HFFc6 (cell line): ENCODE data around the gene POR. TPM values are rescaled to one million over a fixed set of nuclear protein-coding genes. Genes with fewer than 3 reads are reported as not detected.
"Not testable (repeated sequence)": the region's sequence is repeated elsewhere in the genome, so short reads cannot be mapped to it uniquely, and the experiment has no call there.

ENCODE experiments used
- DNase-seq: peaks from one replicate; pipeline ENCODE4 v3.0.0-alpha.2; 2018
- H3K27ac Mint-ChIP-seq: 2 replicates; pipeline ENCODE4 v1.8.0; 2020; ENCODE audit warnings: mild to moderate bottlenecking, mixed read lengths
- H3K27me3 Mint-ChIP-seq: 2 replicates; pipeline ENCODE4 v1.8.0; 2021; ENCODE audit warnings: mild to moderate bottlenecking, moderate library complexity, mixed read lengths; ENCODE audit not compliant: insufficient read depth
- H3K36me3 Mint-ChIP-seq: 2 replicates; pipeline ENCODE4 v1.8.0; 2021; ENCODE audit warnings: low read depth, mixed read lengths
- H3K4me1 Mint-ChIP-seq: 2 replicates; pipeline ENCODE4 v1.8.0; 2020; ENCODE audit warnings: low read depth, mixed read lengths
- H3K4me3 Mint-ChIP-seq: 2 replicates; pipeline ENCODE4 v1.8.0; 2020; ENCODE audit warnings: mild to moderate bottlenecking, moderate library complexity, mixed read lengths
- H3K9me3 Mint-ChIP-seq: 2 replicates; pipeline ENCODE4 v1.8.0; 2020; ENCODE audit warnings: mild to moderate bottlenecking, mixed read lengths
- total RNA-seq, 6 experiments: library from RNA; stranded (reverse); fragmentation: NEBNext Ultra II Directional; extraction: Animal tissue kit (Norgen Biotek cat#: 25700); gene quantifications; 2 replicates in 1 of 6; 3 replicates in 5 of 6; pipeline ENCODE4 v1.2.3, GENCODE V29; 2021
- TF ChIP-seq, protein P1 (sequence below): fragments of 200-600 bp; sonication (generic); IDR thresholded peaks from 2 replicates; pipeline ENCODE4 v1.5.0; 2021; ENCODE audit warnings: antibody characterized with exemption, mild to moderate bottlenecking

POR gene
- total RNA-seq, 6 experiments from 2014 or later: 48.2 to 69.3 (median 49.4) TPM

DNA sequence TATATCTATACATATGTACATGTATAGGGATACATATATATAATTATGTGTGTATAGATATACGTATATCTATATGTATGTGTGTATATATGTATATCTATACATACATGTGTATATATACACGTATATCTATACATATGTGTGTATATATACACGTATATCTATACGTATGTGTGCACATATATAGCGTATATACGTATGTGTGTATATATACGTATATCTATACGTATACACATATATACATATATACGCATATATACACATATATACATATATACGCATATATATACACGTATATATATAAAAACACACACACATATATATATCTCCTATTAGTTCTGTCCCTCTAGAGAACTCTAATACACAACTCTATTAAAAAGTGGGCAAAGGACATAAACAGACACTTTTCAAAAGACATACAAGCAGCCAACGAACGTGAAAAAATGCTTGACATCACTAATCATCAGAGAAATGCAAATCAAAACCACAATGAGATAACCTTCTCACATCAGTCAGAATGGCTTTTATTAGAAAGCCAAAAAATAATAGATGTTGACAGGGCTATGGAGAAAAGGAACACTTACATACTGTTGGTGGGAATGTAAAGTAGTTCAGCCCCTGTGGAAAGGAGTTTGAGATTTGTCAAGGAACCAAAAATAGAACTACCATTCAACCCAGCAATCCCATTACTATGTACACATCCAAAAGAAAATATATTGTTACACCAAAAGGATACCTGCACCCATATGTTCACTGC is 101.4 kb downstream of the POR start:
- no peak for DNase-seq
- no peak overlapping the region for H3K4me3 Mint-ChIP-seq
- H3K36me3 Mint-ChIP-seq: peaks cover 2% of the 10 kb centered on the region

DNA sequence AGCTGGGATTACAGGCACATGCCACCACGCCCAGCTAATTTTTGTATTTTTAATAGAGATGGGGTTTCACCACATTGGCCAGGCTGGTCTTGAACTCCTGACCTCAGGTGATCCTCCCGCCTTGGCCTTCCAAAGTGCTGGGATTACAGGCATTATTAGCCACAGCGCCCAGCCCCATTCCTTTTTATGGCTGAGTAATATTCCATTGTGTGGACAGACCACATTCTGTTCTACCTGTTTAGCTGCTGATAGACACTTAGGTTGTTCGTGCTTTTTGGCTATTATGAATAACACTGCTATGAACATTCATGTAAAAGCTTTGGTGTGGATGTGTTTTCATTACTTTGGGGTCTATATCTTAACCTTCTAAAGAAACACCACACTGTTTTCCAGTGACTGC is 103.6 kb downstream of the POR start:
- H3K4me1 Mint-ChIP-seq, H3K27me3 Mint-ChIP-seq, H3K36me3 Mint-ChIP-seq, H3K27ac Mint-ChIP-seq, H3K9me3 Mint-ChIP-seq, H3K4me3 Mint-ChIP-seq, DNase-seq: not testable (repeated sequence)

More for the DNA sequence above, 101.4 kb downstream of the POR start:
- H3K9me3 Mint-ChIP-seq: no peaks in the 10 kb centered on the region
- TF ChIP-seq, protein P1, sequence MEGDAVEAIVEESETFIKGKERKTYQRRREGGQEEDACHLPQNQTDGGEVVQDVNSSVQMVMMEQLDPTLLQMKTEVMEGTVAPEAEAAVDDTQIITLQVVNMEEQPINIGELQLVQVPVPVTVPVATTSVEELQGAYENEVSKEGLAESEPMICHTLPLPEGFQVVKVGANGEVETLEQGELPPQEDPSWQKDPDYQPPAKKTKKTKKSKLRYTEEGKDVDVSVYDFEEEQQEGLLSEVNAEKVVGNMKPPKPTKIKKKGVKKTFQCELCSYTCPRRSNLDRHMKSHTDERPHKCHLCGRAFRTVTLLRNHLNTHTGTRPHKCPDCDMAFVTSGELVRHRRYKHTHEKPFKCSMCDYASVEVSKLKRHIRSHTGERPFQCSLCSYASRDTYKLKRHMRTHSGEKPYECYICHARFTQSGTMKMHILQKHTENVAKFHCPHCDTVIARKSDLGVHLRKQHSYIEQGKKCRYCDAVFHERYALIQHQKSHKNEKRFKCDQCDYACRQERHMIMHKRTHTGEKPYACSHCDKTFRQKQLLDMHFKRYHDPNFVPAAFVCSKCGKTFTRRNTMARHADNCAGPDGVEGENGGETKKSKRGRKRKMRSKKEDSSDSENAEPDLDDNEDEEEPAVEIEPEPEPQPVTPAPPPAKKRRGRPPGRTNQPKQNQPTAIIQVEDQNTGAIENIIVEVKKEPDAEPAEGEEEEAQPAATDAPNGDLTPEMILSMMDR: no peak
- H3K27ac Mint-ChIP-seq: no peak overlapping the region
- H3K4me1 Mint-ChIP-seq: peaks cover 11% of the 10 kb centered on the region
- H3K27me3 Mint-ChIP-seq: peaks cover 2% of the 10 kb centered on the region

DNA sequence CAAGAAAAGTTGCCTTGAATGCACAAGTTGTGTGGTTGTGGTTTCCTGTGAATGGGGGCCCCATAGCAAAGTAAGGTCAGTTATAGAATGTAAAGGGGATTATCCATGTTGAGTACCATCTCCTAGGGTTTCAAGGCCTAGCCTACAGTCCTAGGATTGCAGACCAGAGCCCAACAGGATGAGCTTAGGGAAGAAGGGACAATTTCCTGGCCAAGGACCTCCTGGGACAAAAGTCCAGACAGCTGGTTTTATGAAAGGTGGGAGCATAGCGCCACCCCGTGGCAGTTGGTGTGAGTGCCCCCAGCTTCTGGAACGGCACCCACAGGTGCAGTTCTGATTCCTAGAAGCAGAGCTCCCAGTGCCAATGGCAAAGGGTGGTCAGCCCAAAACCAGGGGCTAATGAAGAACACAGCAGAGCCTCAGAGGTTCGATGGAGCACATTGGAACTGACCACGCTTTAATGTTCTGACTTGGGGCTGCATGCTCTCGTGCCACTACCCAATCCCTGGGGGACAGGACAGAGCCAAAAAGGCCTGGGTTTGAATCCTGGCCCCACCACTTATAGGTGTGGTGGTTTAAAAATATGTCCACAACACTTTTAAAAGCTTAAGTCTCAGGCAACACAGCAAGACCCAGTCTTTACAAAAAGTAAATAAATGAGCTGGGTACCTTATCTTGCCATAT is 105.2 kb downstream of the POR start:
- TF ChIP-seq, protein P1: peak; percentile 97
- no peak overlapping the region for H3K27ac Mint-ChIP-seq

DNA sequence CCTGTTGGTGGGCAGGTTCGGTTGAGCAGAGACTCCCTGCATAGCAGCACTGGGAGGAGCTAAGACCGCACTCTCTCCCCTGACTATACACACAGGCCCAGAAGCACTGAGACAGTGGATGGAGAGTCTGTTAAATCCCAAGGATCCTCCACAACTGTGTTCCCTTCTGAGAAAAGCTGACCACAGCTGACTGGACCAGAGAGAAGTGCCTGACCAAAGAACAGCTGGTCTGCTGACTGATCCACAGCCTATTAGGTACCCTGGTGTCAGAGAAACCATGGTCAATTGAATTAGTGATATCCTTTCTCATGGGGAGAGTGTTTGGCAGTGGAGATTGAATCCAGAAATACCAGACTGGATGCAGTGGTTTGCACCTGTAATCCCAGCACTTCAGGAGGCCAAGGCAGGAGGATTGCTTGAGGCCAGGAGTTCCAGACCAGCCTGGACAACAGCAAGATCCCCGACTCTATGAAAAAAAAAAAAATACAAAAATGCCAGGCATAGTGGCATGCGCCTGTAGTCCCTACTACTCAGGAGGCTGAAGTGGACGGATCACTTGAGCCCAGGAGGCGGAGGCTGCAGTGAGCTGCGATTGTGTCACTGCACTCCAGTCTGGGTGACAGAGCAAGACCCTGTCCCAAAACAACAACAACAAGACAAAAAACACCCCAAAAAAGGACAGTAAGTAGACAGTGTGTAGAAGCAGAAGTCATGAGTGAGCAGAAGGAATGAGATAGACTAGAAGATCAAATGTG is 107.2 kb downstream of the POR start:
- Mint-ChIP-seq H3K9me3 (no peaks in the 10 kb centered on the region), H3K4me3 (no peak overlapping the region), H3K27ac (no peak overlapping the region), H3K4me1 (no peaks in the 10 kb centered on the region), H3K27me3 (peaks cover 1% of the 10 kb centered on the region; the same call in 1 of the 2 replicates), H3K36me3 (peaks cover 8% of the 10 kb centered on the region)
- TF ChIP-seq, protein P1: no peak
- DNase-seq: no peak

More for the DNA sequence above, 105.2 kb downstream of the POR start:
- peak; percentile 32 for DNase-seq
- Mint-ChIP-seq H3K4me1 (no peaks in the 10 kb centered on the region), H3K4me3 (no peak overlapping the region), H3K9me3 (no peaks in the 10 kb centered on the region), H3K27me3 (peaks cover 1% of the 10 kb centered on the region; the same call in 1 of the 2 replicates), H3K36me3 (peaks cover 8% of the 10 kb centered on the region)

DNA sequence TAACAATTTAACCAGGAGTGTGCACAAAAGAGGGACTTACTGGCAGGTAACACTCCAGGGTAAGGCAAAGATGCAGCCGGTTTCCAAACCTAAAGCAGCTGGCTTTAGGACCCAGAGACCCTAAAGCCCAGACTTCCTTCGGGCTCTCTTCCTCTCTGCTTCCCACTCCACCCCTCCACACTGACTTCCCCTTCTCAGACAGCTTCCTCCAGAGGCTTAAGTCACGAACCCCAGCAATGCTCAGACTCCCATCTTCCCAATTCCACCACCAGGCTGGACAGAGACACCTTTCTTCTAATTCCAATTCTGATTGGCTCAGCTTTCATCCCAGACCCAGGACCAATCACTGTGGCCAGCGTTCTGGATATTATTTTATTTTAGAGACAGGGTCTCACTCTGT is 108.0 kb downstream of the POR start:
- TF ChIP-seq, protein P1: no peak
- Mint-ChIP-seq H3K27ac (no peak overlapping the region), H3K36me3 (peaks cover 8% of the 10 kb centered on the region)

DNA sequence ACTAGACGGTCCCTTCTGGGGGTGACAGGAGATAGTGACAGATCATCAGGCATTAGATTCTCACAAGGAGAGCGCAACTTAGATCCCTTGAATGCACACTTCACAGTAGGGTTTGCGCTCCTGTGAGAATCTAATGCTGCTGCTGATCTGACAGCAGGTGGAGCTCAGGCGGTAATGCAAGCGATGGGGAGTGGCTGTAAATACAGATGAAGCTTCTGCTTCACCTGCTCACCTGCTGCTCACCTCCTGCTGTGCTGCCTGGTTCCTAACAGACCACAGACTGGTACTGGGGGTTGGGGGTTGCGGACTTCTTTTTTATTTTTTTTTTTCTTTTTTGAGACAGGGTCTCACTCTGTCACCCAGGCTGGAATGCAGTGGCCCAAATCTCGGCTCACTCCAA is 114.7 kb downstream of the POR start:
- H3K4me1 Mint-ChIP-seq, H3K36me3 Mint-ChIP-seq, H3K27me3 Mint-ChIP-seq: not testable (repeated sequence)

More for the DNA sequence above, 108.0 kb downstream of the POR start:
- Mint-ChIP-seq H3K27me3 (peaks cover 1% of the 10 kb centered on the region; the same call in 1 of the 2 replicates), H3K9me3 (no peaks in the 10 kb centered on the region), H3K4me1 (no peaks in the 10 kb centered on the region), H3K4me3 (no peak overlapping the region)
- DNase-seq: no peak

More for the DNA sequence above, 114.7 kb downstream of the POR start:
- not testable (repeated sequence) for DNase-seq, H3K27ac Mint-ChIP-seq, H3K9me3 Mint-ChIP-seq, H3K4me3 Mint-ChIP-seq
